B cell (primary cell): ENCODE results near the gene WNK1. TPM values are rescaled to one million over a fixed set of nuclear protein-coding genes. Genes with fewer than 3 reads are reported as not detected.

ENCODE experiments used
- ATAC-seq: fragments of 200-7000 bp; cut with Tn5 transposase; one replicate; pipeline ENCODE4 v1.10.0; 2021; ENCODE audit warnings: low read depth, mild to moderate bottlenecking, moderate number of reproducible peaks, moderate library complexity
- CTCF ChIA-PET: fragments of 350-600 bp; sonication (Branson Sonifier 250); formaldehyde crosslinking; loops from one replicate; lab custom pipeline; 2021; ENCODE audit warnings: antibody characterized with exemption, inconsistent platforms; lab: Charles Lee
- POLR2A ChIA-PET: fragments of 350-600 bp; sonication (Branson Sonifier 250); formaldehyde crosslinking; loops from one replicate; lab custom pipeline; 2021; ENCODE audit warnings: antibody characterized with exemption; lab: Charles Lee
- DNase-seq: peaks from one replicate; pipeline ENCODE4 v3.0.0; 2013
- H2AFZ ChIP-seq: 2 replicates; pipeline ENCODE4 v1.6.1; 2012; ENCODE audit warnings: mild to moderate bottlenecking, low read depth, low read length; ENCODE audit not compliant: insufficient read depth, poor library complexity, severe bottlenecking
- H3K27ac ChIP-seq, 2 donors: 1 replicate in 1 of 2; 2 replicates in 1 of 2; pipeline ENCODE4 v1.5.1; 2012 to 2013; ENCODE audit warnings: low read length in 2 of 2, mild to moderate bottlenecking in 2 of 2, moderate library complexity in 1 of 2
- H3K27me3 ChIP-seq, 4 experiments: fragments of 200-600 bp in 1 of 4; sonication (generic) in 1 of 4; replicated peaks in 1 of 4; 1 replicate in 2 of 4; 2 replicates in 2 of 4; pipeline versions ENCODE4 v1.6.1 to v1.7.0; 2013 to 2016; ENCODE audit warnings: low read length in 3 of 4, mild to moderate bottlenecking in 2 of 4, mixed read lengths in 1 of 4, moderate library complexity in 1 of 4; ENCODE audit not compliant: insufficient read depth in 4 of 4, control insufficient read depth in 3 of 4; ENCODE audit errors: control extremely low read depth in 1 of 4
- H3K36me3 ChIP-seq, 2 experiments: replicated peaks in 1 of 2; 1 replicate in 1 of 2; 2 replicates in 1 of 2; pipeline versions ENCODE4 v1.6.1 to v1.7.1; 2013; ENCODE audit warnings: low read length in 1 of 2; ENCODE audit not compliant: insufficient read depth in 2 of 2, control insufficient read depth in 1 of 2; ENCODE audit errors: control extremely low read depth in 1 of 2, extremely low read depth in 1 of 2
- H3K4me1 ChIP-seq, 2 donors: fragments of 200-600 bp in 1 of 2; sonication (generic) in 1 of 2; 1 replicate in 1 of 2; 2 replicates in 1 of 2; pipeline versions ENCODE4 v1.5.1 to v1.6.1; 2013 to 2017; ENCODE audit warnings: low read length in 2 of 2; ENCODE audit not compliant: control insufficient read depth in 2 of 2, insufficient read depth in 2 of 2
- H3K4me2 ChIP-seq: replicated peaks from 2 replicates; pipeline ENCODE3; 2012; ENCODE audit warnings: mild to moderate bottlenecking, low read depth, low read length; ENCODE audit not compliant: poor library complexity, severe bottlenecking
- H3K4me3 ChIP-seq, 5 experiments: fragments of 200-600 bp in 1 of 5; sonication (generic) in 1 of 5; 1 replicate in 3 of 5; 2 replicates in 2 of 5; pipeline versions ENCODE4 v1.5.1 to v1.7.0; 2011 to 2016; ENCODE audit warnings: low read length in 4 of 5, mild to moderate bottlenecking in 4 of 5, low read depth in 2 of 5, control low read depth in 1 of 5, moderate library complexity in 1 of 5; ENCODE audit not compliant: insufficient read depth in 1 of 5; ENCODE audit errors: control extremely low read depth in 1 of 5, extremely low read depth in 1 of 5
- H3K79me2 ChIP-seq: fragments of 200-600 bp; sonication (generic); one replicate; pipeline ENCODE4 v1.6.0; 2016; ENCODE audit warnings: low read length; ENCODE audit not compliant: control insufficient read depth, insufficient read depth
- H3K9ac ChIP-seq: fragments of 200-600 bp; sonication (generic); 2 replicates; pipeline ENCODE4 v1.6.1; 2017; ENCODE audit warnings: mild to moderate bottlenecking, low read length, moderate library complexity
- H3K9me3 ChIP-seq, 3 donors: one replicate each; pipeline versions ENCODE4 v1.6.1 to v1.7.1; 2013; ENCODE audit warnings: low read length in 2 of 3; ENCODE audit not compliant: control insufficient read depth in 2 of 3, insufficient read depth in 1 of 3; ENCODE audit errors: control extremely low read depth in 1 of 3
- H4K20me1 ChIP-seq: 2 replicates; pipeline ENCODE4 v1.6.0; 2012; ENCODE audit warnings: mild to moderate bottlenecking, low read length; ENCODE audit not compliant: insufficient read depth, control insufficient read depth, poor library complexity, severe bottlenecking
- H3K27ac Mint-ChIP-seq: one replicate; pipeline ENCODE4 v1.8.0; 2021; ENCODE audit warnings: mixed read lengths
- H3K27me3 Mint-ChIP-seq: one replicate; pipeline ENCODE4 v1.8.0; 2021; ENCODE audit warnings: mixed read lengths
- H3K4me1 Mint-ChIP-seq: one replicate; pipeline ENCODE4 v1.8.0; 2021; ENCODE audit warnings: mixed read lengths
- H3K4me3 Mint-ChIP-seq: one replicate; pipeline ENCODE4 v1.8.0; 2021; ENCODE audit warnings: mixed read lengths
- H3K9me3 Mint-ChIP-seq: one replicate; pipeline ENCODE4 v1.8.0; 2022; ENCODE audit warnings: mixed read lengths; ENCODE audit not compliant: insufficient read depth
- CTCF ChIP-seq: fragments of 200-600 bp; IDR thresholded peaks from one replicate; pipeline ENCODE4 v1.8.0; 2022; ENCODE audit warnings: antibody characterized with exemption, mild to moderate bottlenecking
- EZH2 ChIP-seq: IDR thresholded peaks from 2 replicates; pipeline ENCODE4 v1.6.1; 2012; ENCODE audit warnings: borderline replicate concordance, low read depth, mild to moderate bottlenecking, moderate library complexity, low read length; ENCODE audit not compliant: insufficient read depth, poor library complexity, severe bottlenecking
- WGBS: methylation state at CpG from one replicate; pipeline ENCODE4 v1.1.5; 2013; ENCODE audit warnings: missing lambda C conversion rate; ENCODE audit not compliant: insufficient coverage; 5-methylcytosine and 5-hydroxymethylcytosine counted together
- intact Hi-C: fragments of 100-400 bp; cut with micrococcal nuclease; formaldehyde crosslinking; loops from one replicate; pipeline ENCODE4 v1.10.0; 2022
- polyA plus RNA-seq: library from polyadenylated mRNA; depleted of rRNA; stranded (reverse); fragments of >200 nt; gene quantifications from 2 replicates; pipeline ENCODE4 v1.2.3, GENCODE V29; 2012
- total RNA-seq, 2 donors: library from RNA; stranded (reverse); fragments of 120-200 nt in 1 of 2; gene quantifications; 1 replicate in 1 of 2; 2 replicates in 1 of 2; pipeline versions ENCODE4 v1.2.3 to v1.2.4, GENCODE V29; 2013 to 2022

Gene WNK1
- total and polyA plus RNA-seq, 2 donors (not counting 1 experiment from before 2014, with no cell fraction given), result 43.9 to 188 TPM

DNA sequence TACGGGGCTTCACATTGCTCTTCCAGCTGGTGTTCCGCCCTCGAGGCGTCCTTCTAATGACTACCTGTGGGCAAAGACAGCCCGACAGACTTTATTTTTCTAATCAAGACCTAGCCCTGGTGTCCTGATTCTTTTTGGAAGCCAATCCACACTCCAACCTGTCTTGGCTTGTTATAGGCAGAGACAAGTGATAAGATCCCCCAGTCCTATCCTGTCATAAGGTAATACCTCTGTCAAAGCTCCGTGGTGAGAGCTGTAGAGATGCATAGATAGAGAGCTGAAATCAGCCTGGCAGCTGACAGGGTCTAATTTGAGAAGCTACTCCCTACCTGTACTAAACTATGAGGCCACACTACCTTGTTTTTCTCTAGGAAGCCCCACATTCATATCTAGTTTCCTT lies 11.5 kb upstream of the WNK1 start:
- Mint-ChIP-seq H3K4me1 (peaks cover 10% of the 10 kb centered on the region), H3K9me3 (no peaks in the 10 kb centered on the region), H3K27me3 (no peaks in the 10 kb centered on the region), H3K4me3 (no peak overlapping the region), H3K27ac (no peak overlapping the region)
- H3K27me3 ChIP-seq, result no peaks in the 10 kb centered on the region
- no peak overlapping the region for H3K4me2 ChIP-seq
- H3K27ac ChIP-seq, result no peak overlapping the region
- DNase-seq (no peak), ATAC-seq (no peak)
- peaks cover 10 to 12% of the 10 kb centered on the region in 2 donors for H3K4me1 ChIP-seq
- WGBS, result 96% methylated on average over 5 of the region's 6 CpGs
- POLR2A ChIA-PET, result interaction anchor here (2.6 kb wide), 1 partner anchor 10 kb away, joined by 11 read pairs; no protein-coding TSS in a partner anchor
- TF ChIP-seq CTCF, result no peak
- no peak for TF ChIP-seq EZH2
- H3K79me2 ChIP-seq, result no peaks in the 10 kb centered on the region
- H3K4me3 ChIP-seq, result no peak overlapping the region
- no peaks in the 10 kb centered on the region for H3K9me3 ChIP-seq
- no peak overlapping the region for H2AFZ ChIP-seq
- CTCF ChIA-PET, result interaction anchor here (0.7 to 1.1 kb wide), 3 partner anchors 10 to 76 kb away, joined by 3 read pairs; no protein-coding TSS in a partner anchor
- H3K9ac ChIP-seq, result no peak overlapping the region
- intact Hi-C loops, result no loop called here
- no peaks in the 10 kb centered on the region for H3K36me3 ChIP-seq
- no peaks in the 10 kb centered on the region for H4K20me1 ChIP-seq

GRCh38 chr12:749751-750270 lies 2.6 kb upstream of the WNK1 start:
- no CpG with 5 or more reads among the region's 1 CpG for WGBS
- H3K4me3 Mint-ChIP-seq, result peak overlapping the region; percentile 52
- Histone ChIP-seq H2AFZ (peak overlapping the region; percentile 9), H3K9me3 (no peaks in the 10 kb centered on the region), H3K4me1 (peaks cover 10 to 21% of the 10 kb centered on the region in 2 donors), H3K4me2 (no peak overlapping the region), H3K27me3 (no peaks in the 10 kb centered on the region), H3K4me3 (no peak overlapping the region), H3K27ac (peak overlapping the region in 1 of 2 donors; percentile 90), H3K9ac (no peak overlapping the region), H4K20me1 (peaks cover 16% of the 10 kb centered on the region), H3K36me3 (no peaks in the 10 kb centered on the region), H3K79me2 (peaks cover 21% of the 10 kb centered on the region)
- TF ChIP-seq EZH2 (no peak), CTCF (no peak)
- no peaks in the 10 kb centered on the region for H3K27me3 Mint-ChIP-seq
- peaks cover 14% of the 10 kb centered on the region for H3K4me1 Mint-ChIP-seq
- H3K9me3 Mint-ChIP-seq, result no peaks in the 10 kb centered on the region
- CTCF ChIA-PET, result interaction anchor here (0.7 to 6.0 kb wide), 14 partner anchors 12 to 335 kb away, joined by 3 to 96 read pairs (median 13); no protein-coding TSS in a partner anchor
- peak overlapping the region; percentile 76 for H3K27ac Mint-ChIP-seq
- intact Hi-C loops, result loop anchor here (2.0 to 5.0 kb wide), 4 partner anchors 81 to 457 kb away; partner anchors contain the start of genes CCDC77 and ERC1
- ATAC-seq, result no peak
- DNase-seq, result no peak
- POLR2A ChIA-PET, result interaction anchor here (1.6 kb wide), 1 partner anchor 9 kb away, joined by 11 read pairs; no protein-coding TSS in a partner anchor
